Stimulated activated naive B cell treated with anti-CD40 and anti-IgM and Interleukin-4, amounts not matched to agents 10 μg/mL and 1 μg/mL and 100 μg/mL, for 72 hours (primary cell): ENCODE data around the gene KAZN.

ENCODE experiments used
- ATAC-seq, 2 donors: fragments of 150-1000 bp; cut with Tn5 transposase; replicated peaks; 2 replicates each; pipeline ENCODE4 v1.10.0; 2021; ENCODE audit warnings: moderate library complexity in 1 of 2
- DNase-seq: peaks from one replicate; pipeline ENCODE4 v3.0.0; 2021
- H3K27ac Mint-ChIP-seq: one replicate; pipeline ENCODE4 v1.8.0; 2022; ENCODE audit warnings: mild to moderate bottlenecking, mixed read lengths
- H3K27me3 Mint-ChIP-seq, 2 donors: one replicate each; pipeline ENCODE4 v1.8.0; 2022; ENCODE audit warnings: mixed read lengths in 2 of 2
- H3K36me3 Mint-ChIP-seq, 2 donors: one replicate each; pipeline ENCODE4 v1.8.0; 2022; ENCODE audit warnings: mixed read lengths in 2 of 2, mild to moderate bottlenecking in 1 of 2
- H3K4me1 Mint-ChIP-seq, 2 donors: one replicate each; pipeline ENCODE4 v1.8.0; 2022; ENCODE audit warnings: mixed read lengths in 2 of 2, mild to moderate bottlenecking in 1 of 2
- H3K4me3 Mint-ChIP-seq, 2 donors: one replicate each; pipeline ENCODE4 v1.8.0; 2022; ENCODE audit warnings: mild to moderate bottlenecking in 2 of 2, mixed read lengths in 2 of 2, moderate library complexity in 1 of 2
- H3K9me3 Mint-ChIP-seq, 2 donors: one replicate each; pipeline ENCODE4 v1.8.0; 2022; ENCODE audit warnings: mixed read lengths in 2 of 2, mild to moderate bottlenecking in 1 of 2

Gene KAZN

DNA sequence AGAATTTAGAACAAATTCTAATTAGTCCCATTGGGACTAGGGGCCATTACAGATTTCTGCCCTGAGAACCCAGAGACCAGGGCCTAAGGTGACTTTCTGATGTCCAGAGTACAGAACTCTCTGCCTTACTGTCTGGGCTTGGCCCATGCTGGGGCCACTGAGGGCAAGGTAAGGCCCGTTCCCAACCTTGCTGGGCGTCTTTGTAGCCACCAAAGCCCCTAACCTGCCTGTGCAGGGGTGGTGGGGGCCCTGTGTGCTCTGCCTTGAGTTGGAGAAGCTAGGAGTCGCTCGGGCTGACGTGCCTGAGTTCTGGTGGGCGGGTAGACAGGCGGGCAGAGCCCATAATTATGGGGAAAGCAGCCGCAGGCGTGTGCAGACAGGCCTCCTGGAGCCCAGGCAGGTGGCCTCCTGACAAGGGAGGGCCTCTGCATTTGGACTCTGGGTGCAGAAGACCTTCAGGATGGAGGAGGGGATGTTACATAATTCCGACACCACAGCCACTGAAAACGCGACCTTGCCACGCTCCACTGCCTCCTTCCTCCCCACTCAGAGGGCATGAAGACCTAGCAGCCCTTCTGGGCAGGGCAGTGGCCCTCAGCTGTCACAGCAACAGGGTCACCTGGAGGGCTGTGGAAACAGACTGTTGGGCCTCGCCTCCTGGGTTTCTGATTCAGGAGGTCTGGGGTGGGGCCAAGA, 315.1 kb downstream of the KAZN start:
- Mint-ChIP-seq H3K9me3 (no peaks in the 10 kb centered on the region), H3K4me1 (no peaks in the 10 kb centered on the region), H3K27me3 (peaks cover under 1 to 10% of the 10 kb centered on the region in 2 donors), H3K4me3 (no peak overlapping the region), H3K36me3 (no peaks in the 10 kb centered on the region), H3K27ac (no peak overlapping the region)
- ATAC-seq (no peak), DNase-seq (no peak)

DNA sequence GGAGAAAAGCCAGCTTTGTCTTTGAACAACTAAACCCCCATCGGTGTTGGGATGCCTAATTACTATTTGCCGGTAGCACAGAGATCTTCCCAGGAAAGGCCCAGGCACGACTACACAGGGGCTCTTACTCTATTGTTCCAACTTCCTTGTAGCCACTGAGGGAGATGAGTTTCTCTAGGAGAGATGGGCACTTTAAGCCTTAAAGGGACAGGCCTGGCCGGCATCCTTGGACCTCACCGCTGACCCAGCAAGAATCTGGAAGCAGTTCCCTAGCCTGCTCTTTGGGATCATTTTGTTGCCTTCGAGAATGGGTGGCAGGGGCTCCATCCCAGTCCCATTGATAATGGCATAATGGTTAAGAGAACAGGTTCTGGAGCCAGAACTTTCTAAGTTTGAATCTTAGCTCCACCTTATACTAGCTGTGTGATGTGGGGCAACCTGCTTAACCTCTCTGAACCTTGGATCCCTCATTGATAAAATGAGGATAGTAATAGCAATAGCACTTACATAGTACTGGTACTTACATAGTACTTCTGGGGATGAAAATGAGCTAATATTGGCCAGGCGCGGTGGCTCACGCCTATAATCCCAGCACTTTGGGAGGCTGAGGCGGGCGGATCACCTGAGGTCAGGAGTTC, 316.0 kb downstream of the KAZN start:
- H3K27me3 Mint-ChIP-seq: peaks cover 8 to 18% of the 10 kb centered on the region in 2 donors
- DNase-seq (no peak), ATAC-seq (no peak)
- H3K9me3 Mint-ChIP-seq: no peaks in the 10 kb centered on the region
- no peak overlapping the region for H3K4me3 Mint-ChIP-seq
- H3K36me3 Mint-ChIP-seq: no peaks in the 10 kb centered on the region
- H3K4me1 Mint-ChIP-seq: no peaks in the 10 kb centered on the region
- no peak overlapping the region for H3K27ac Mint-ChIP-seq

DNA sequence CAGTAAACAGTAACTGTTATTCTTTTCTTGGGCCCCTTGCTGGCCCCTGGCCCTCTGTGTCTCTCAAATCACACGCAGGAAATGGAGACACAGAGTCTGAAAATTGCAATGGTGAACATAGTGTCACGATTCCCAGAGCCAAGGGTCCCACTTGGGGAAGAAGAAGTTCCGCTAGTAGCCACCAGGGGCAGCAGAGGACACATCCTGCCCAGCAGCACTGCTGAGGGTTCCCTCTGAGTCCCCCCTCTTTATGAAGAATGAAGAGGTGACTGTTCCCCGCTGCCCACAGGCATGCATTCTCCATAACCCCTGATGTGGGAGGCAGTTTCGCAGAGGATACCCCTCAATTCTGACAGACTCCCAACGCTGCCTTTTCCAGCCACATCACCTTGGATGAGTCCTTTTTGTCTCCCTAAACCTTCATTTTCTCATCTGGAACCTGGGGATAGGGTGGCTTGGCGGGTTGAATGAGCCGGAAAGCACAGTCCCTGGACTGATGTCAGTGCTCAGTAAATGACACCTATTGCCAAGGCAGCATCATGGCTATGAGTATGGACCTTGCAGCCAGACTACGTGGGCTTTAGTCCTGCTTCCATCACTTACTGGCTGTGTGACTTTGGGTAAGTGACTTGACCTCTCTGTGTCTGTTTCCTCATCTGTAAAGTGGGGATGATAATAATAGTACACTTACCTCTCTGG, 317.0 kb downstream of the KAZN start:
- Mint-ChIP-seq H3K27me3 (peaks cover 8 to 26% of the 10 kb centered on the region in 2 donors), H3K27ac (no peak overlapping the region), H3K4me1 (no peaks in the 10 kb centered on the region), H3K36me3 (no peaks in the 10 kb centered on the region), H3K4me3 (no peak overlapping the region), H3K9me3 (no peaks in the 10 kb centered on the region)
- ATAC-seq (peak; percentile 66 to 77), DNase-seq (peak; percentile 13)

DNA sequence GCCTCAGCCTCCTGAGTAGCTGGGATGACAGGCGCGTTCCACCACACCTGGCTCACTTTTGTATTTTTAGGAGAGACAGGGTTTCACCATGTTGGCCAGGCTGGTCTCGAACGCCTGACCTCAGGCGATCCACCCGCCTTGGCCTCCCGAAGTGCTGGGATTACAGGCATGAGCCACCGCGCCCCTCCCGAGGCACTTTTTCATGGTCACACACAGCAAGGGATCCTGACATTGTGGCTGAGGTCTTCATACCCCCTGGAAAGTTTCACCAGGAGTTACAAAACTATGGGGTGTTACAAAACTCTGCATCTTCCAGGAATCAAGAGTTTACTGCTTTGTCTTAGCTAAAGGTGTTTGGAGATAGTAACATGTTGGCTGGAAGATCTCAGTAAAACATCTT, 320.8 kb downstream of the KAZN start:
- H3K27ac Mint-ChIP-seq: no peak overlapping the region
- H3K4me3 Mint-ChIP-seq: no peak overlapping the region
- H3K9me3 Mint-ChIP-seq: no peaks in the 10 kb centered on the region
- peaks cover 0 to 3% of the 10 kb centered on the region in 2 donors for H3K4me1 Mint-ChIP-seq
- no peak for DNase-seq
- peaks cover 27 to 56% of the 10 kb centered on the region in 2 donors for H3K27me3 Mint-ChIP-seq
- ATAC-seq: no peak
- no peaks in the 10 kb centered on the region for H3K36me3 Mint-ChIP-seq

DNA sequence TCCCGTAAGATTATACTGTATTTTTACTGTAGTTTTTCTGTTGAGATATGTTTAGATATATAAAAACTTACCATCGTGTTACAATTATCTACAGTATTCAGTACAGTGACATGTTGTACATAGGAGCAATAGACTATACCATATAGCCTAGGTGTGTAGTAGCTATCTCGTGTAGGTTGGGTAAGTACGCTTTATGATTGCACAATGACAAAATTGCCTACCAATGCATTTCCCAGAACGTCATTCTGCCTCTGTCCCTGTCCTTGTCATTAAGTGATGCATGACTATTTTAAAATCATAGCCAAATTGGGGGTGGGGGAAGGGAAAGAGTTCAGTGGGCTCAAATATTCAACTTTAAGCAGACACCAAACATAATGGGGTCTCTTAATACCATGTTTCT, 321.3 kb downstream of the KAZN start:
- Mint-ChIP-seq H3K4me3 (no peak overlapping the region), H3K27ac (no peak overlapping the region), H3K9me3 (no peaks in the 10 kb centered on the region), H3K27me3 (peaks cover 27 to 56% of the 10 kb centered on the region in 2 donors), H3K36me3 (no peaks in the 10 kb centered on the region), H3K4me1 (peaks cover under 1 to 3% of the 10 kb centered on the region in 2 donors)
- ATAC-seq (no peak), DNase-seq (no peak)

DNA sequence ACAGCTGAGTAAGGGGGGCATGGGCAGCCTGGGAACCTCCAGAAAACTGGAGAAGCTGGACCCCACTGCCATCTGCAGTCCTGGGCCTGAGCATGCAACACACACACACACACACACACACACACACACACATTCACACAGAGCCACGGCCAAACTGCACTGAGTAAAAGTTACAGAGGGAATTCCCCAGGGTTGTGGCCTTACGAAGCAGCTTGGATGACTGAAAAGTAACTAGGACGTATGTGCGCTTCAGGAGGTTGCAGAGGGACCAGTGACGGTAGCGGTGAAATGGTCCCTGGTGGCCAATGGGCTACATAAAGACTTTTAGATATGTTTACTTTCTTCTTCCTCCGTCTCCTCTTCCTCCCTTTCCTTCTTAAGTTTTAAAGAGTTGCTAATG, 322.6 kb downstream of the KAZN start:
- Mint-ChIP-seq H3K36me3 (no peaks in the 10 kb centered on the region), H3K9me3 (no peaks in the 10 kb centered on the region), H3K4me3 (no peak overlapping the region), H3K27ac (no peak overlapping the region), H3K27me3 (peaks cover 39 to 69% of the 10 kb centered on the region in 2 donors), H3K4me1 (peaks cover 6 to 8% of the 10 kb centered on the region in 2 donors)
- ATAC-seq (peak; percentile 33 to 38), DNase-seq (no peak)

DNA sequence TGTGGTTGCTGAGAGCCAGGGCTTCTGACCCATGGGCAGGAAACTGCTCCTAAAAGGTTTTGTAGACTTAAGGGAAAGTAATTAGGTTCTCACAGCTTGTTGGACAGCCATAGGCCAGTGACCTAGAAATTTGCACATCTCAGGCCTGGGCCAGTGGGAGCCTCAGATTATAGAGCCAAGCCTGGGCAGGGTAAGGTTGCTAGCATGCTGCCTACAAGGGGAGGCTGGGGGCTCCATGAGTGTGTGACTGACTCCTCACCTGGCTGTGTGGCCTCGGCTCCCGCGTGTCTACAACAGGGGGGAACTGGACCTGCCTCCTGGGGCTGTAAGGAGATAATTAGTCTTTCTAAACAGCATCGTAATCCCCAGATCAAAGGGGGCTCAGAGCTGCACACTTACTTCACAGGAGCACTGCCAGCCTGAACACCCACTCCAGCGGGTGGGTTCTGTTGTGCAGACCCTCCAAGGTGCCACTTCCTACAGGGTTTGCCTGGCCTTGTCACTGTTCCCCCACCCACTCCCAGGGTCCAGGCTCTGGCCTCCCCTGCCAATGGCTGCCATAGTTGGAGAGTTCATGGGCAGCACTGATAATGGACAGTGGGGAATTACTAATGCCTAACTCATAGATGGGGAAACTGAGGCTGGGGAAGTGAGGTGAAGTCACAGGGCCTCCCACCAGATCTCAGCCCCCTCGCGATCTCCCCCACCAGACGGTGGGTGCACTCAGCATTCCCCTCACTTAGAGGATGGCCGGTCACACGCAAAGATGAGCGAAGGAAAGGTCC, 324.6 kb downstream of the KAZN start:
- Mint-ChIP-seq H3K27me3 (peaks cover 54 to 82% of the 10 kb centered on the region in 2 donors), H3K4me1 (peaks cover 6 to 8% of the 10 kb centered on the region in 2 donors), H3K36me3 (no peaks in the 10 kb centered on the region), H3K4me3 (peak overlapping the region; percentile 68 to 74), H3K27ac (no peak overlapping the region), H3K9me3 (no peaks in the 10 kb centered on the region)
- ATAC-seq (no peak), DNase-seq (no peak)

DNA sequence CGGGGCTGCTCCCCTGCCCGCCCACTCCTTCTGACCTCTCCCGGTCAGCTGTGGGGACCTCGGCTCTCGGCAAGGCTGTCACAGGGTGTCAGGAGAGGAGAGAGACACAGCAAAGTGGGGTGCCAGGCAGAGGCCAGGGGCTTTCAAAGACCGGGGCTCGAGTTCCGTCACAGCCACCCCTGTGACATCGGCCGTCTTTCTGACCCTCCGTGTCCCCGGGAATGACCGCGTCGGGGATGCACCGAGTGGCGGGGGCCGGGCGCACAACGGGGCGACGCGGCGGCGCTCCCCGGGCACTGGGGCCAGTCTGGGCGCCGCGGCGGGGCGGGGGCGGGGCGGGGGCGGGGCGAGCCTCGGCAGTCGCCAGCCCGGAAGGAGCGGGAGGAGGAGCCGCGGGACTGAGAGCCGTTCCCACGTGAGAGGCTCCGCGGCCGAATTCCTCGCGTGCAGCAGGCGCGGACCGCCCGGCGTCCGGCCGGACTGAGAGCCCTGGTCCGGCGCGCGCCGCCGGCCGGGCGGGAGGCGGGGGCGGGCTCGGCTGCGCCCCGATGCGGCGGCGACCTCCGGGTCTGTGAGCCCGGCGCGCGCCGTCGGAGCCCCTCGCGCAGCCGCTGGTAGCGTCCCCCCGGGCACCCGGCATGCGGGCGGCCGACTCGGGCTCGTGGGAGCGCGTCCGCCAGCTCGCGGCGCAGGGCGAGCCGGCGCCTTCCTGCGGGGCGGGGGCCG, 325.4 kb downstream of the KAZN start:
- no peaks in the 10 kb centered on the region for H3K9me3 Mint-ChIP-seq
- no peak overlapping the region for H3K27ac Mint-ChIP-seq
- ATAC-seq (peak; percentile 66), DNase-seq (no peak)
- H3K4me3 Mint-ChIP-seq: peak overlapping the region; percentile 68 to 74
- H3K36me3 Mint-ChIP-seq: no peaks in the 10 kb centered on the region
- H3K4me1 Mint-ChIP-seq: peaks cover 6 to 8% of the 10 kb centered on the region in 2 donors
- peaks cover 56 to 79% of the 10 kb centered on the region in 2 donors for H3K27me3 Mint-ChIP-seq

DNA sequence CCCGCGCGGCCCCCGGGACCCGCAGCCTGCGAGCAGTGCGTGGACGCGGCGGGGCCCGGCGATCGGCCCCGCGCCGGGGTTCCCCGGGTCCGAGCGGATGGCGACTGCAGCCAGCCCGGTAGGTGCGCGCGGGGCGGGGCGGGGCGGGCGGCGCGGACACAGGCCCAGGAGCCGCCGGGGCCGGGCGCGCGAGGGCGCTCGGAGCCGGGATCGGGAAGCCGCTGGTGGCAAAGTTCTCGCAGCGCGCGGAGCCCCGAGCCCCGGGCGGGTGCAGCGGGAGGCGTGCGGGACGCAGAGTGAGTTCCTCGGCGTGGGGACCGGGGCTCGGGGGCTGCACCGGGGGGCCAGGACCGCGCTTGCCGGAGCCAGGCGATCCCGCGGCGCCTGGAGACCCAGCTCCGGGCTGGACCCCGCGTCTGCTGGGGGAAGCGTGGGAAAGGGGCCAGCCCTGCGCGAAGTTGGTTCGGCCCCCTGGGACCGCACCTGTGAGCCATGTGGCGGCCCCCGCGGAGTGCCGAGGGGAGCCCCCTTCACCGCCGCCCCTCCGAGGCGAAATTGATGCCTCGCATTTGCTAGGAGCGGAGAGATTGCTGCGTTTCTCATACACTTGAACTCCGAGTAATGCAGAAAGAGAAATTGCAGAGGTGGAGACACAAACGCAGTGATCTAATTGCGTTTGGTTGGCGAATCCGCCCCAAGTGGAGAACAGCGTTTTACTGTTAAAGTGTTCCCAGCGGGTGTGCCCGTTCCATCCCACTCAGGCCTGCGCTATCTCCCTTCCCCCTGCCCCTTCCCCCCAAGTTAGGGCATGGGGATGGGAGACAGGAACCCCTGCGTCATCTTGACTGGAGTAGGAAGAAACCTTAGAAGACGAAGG, 326.2 kb downstream of the KAZN start:
- peak; percentile 17 to 50 for ATAC-seq
- Mint-ChIP-seq H3K36me3 (no peaks in the 10 kb centered on the region), H3K27ac (no peak overlapping the region), H3K4me3 (peak overlapping the region; percentile 48 to 70), H3K9me3 (no peaks in the 10 kb centered on the region), H3K27me3 (peaks cover 52 to 73% of the 10 kb centered on the region in 2 donors), H3K4me1 (peaks cover 6 to 8% of the 10 kb centered on the region in 2 donors)
- DNase-seq: no peak

DNA sequence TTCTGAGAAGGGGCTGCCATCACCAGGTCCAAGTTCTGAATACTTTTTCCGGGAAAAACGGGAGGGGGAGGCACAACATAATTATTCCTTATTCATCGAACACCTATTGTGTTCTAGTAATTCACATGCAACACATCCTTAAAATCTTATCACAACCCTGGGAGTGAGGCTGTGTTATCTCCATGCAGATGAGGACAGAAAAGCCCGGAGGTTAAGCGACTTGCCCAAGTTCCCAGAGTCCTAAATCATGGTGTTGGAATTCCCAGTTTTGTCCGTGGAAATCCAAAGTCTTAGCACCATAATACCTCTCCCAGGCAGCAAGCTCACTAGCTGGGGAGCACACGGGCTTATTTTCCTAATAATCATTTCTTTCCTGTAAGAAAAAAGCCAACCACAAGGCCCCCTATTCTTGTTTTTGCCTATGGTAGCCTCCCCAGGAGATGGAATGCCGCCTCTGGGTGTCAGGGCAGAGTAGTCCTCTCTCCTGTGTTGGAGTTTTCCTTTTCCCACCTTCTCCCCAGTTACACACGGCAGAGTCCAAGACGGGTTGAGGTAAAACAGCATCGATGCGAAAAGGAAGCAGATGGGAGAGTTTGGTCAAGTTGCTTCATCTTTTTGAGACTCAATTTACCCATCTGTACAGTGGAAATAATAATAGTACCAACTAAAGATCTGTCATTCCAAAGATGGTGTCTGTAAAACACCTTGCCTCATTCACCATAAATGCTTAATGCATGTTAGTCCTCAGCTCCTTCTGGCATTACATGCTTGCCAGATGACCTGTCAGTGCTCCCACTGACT, 327.1 kb downstream of the KAZN start:
- Mint-ChIP-seq H3K36me3 (no peaks in the 10 kb centered on the region), H3K4me1 (peaks cover 6 to 8% of the 10 kb centered on the region in 2 donors), H3K9me3 (no peaks in the 10 kb centered on the region), H3K4me3 (no peak overlapping the region), H3K27ac (no peak overlapping the region), H3K27me3 (peaks cover 52 to 65% of the 10 kb centered on the region in 2 donors)
- ATAC-seq (no peak), DNase-seq (no peak)

DNA sequence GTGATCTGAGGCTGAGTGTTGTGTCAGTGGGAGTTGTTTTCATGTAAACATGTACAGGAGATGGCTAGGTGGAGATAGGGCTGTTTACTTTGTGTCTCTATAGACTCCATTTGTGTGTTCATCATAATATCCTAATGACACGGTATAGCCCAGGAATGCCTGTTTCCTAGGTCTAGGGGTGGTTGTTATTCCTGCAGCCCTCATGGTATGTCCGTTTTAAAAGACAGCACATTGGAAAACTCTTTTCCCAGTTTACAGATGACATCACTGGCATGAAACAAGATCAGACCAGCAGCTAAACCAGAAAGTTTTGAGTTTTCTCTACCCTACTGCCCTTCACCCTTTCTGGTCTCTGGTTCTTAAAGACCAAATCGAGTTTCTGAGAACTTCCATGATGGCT, 327.7 kb downstream of the KAZN start:
- ATAC-seq (no peak), DNase-seq (no peak)
- no peaks in the 10 kb centered on the region for H3K9me3 Mint-ChIP-seq
- H3K27me3 Mint-ChIP-seq: peaks cover 49 to 61% of the 10 kb centered on the region in 2 donors
- H3K27ac Mint-ChIP-seq: no peak overlapping the region
- H3K4me3 Mint-ChIP-seq: no peak overlapping the region
- no peaks in the 10 kb centered on the region for H3K36me3 Mint-ChIP-seq
- H3K4me1 Mint-ChIP-seq: peaks cover 6 to 8% of the 10 kb centered on the region in 2 donors

DNA sequence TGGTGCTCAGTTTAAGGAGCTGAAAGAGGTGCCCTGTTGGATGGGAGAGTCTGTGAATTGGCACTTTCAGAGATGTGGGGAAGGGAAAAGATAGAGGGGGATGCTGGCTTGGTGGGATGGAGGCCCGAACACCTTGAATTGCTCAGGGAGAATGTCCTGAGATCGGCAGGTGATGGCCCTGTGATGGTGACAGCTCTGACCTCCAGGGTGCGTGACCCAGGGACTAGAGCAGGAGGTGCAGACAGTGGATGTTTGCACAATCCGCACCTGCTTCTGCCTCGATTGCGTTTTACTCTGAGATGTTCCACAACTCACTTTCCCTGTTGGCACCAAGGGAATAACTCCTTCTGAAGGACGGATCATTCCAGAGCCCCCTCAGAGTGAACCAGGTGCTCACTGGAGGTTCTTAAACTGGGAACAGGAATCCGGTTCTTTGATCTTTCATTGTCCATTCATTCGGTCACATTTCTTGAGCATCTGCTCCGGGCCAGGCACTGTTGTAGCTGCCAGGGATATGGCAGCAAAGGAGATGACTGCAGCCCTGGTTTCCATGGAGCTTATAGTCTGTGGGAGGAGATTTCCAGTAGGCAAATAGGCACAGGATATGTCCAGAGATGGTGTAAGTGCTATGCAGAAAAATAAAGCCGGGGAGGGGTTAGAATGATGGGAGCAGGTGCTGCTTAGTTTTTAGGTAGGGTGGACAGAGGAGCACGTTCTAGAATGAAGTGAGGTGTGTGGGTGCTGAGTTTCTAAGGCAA, 328.5 kb downstream of the KAZN start:
- no peak for ATAC-seq
- H3K27ac Mint-ChIP-seq: no peak overlapping the region
- H3K27me3 Mint-ChIP-seq: peaks cover 45 to 54% of the 10 kb centered on the region in 2 donors
- no peak overlapping the region for H3K4me3 Mint-ChIP-seq
- no peaks in the 10 kb centered on the region for H3K9me3 Mint-ChIP-seq
- DNase-seq: no peak
- no peaks in the 10 kb centered on the region for H3K36me3 Mint-ChIP-seq
- peaks cover 6 to 8% of the 10 kb centered on the region in 2 donors for H3K4me1 Mint-ChIP-seq
